Stimulated activated CD8-positive, alpha-beta memory T cell treated with anti-CD3 and anti-CD28 coated beads, Interleukin-4, amount 100 ng/mL, for 24 hours (primary cell): ENCODE measurements around the gene ALG14.
"Not testable (repeated sequence)": the region's sequence is repeated elsewhere in the genome, so short reads cannot be mapped to it uniquely, and the experiment has no call there.

Experiments used
- DNase-seq: peaks from one replicate; pipeline ENCODE4 v3.0.0-alpha.2; 2020; ENCODE audit warnings: low read depth

The ALG14 gene

GRCh38 chr1:95088303-95088702 is 15.6 kb upstream of the ALG14 start:
- DNase-seq: no peak

GRCh38 chr1:95086949-95087533 is 14.3 kb upstream of the ALG14 start:
- DNase-seq: no peak

- no peak for DNase-seq
Measured at GRCh38 chr1:95085376-95085775, 12.6 kb upstream of the ALG14 start.

- no peak for DNase-seq
Measured at GRCh38 chr1:95084317-95085176, 11.8 kb upstream of the ALG14 start.

- DNase-seq: no peak
Measured at GRCh38 chr1:95080879-95081278, 8.1 kb upstream of the ALG14 start.

GRCh38 chr1:95080446-95080845 is 7.7 kb upstream of the ALG14 start:
- DNase-seq: no peak

GRCh38 chr1:95076034-95076433 is 3.3 kb upstream of the ALG14 start:
- DNase-seq: no peak

GRCh38 chr1:95073446-95073845 is 695 bp upstream of the ALG14 start:
- DNase-seq: no peak

- DNase-seq: no peak
Measured at GRCh38 chr1:95072117-95072516, 634 bp downstream of the ALG14 start.

- DNase-seq: no peak
Measured at GRCh38 chr1:95071539-95071938, 1.2 kb downstream of the ALG14 start.

- DNase-seq: no peak
Measured at GRCh38 chr1:95069710-95070093, 3.0 kb downstream of the ALG14 start.

GRCh38 chr1:95068956-95069709 is 3.6 kb downstream of the ALG14 start:
- no peak for DNase-seq

- DNase-seq: no peak
Measured at GRCh38 chr1:95067568-95067967, 5.2 kb downstream of the ALG14 start.

- DNase-seq: no peak
Measured at GRCh38 chr1:95067062-95067461, 5.7 kb downstream of the ALG14 start.

GRCh38 chr1:95061445-95062006 is 11.2 kb downstream of the ALG14 start:
- DNase-seq: no peak

- no peak for DNase-seq
Measured at GRCh38 chr1:95058974-95059373, 13.8 kb downstream of the ALG14 start.

- DNase-seq: no peak
Measured at GRCh38 chr1:95057351-95057750, 15.4 kb downstream of the ALG14 start.

GRCh38 chr1:95049935-95050334 is 22.8 kb downstream of the ALG14 start:
- no peak for DNase-seq

GRCh38 chr1:95048317-95048716 is 24.4 kb downstream of the ALG14 start:
- no peak for DNase-seq

GRCh38 chr1:95047624-95048023 is 25.1 kb downstream of the ALG14 start:
- not testable (repeated sequence) for DNase-seq

GRCh38 chr1:95046359-95046758 is 26.4 kb downstream of the ALG14 start:
- DNase-seq: no peak

- peak; percentile 53 for DNase-seq
Measured at GRCh38 chr1:95043141-95043980, 29.4 kb downstream of the ALG14 start.
